H1 (cell line): ENCODE results near the gene HNF1A. TPM values are rescaled to one million over a fixed set of nuclear protein-coding genes. Genes with fewer than 3 reads are reported as not detected.

Experiments used
- CTCF ChIA-PET: fragments of 300-600 bp; sonication (Branson Sonifier 250); formaldehyde crosslinking; loops from one replicate; lab custom pipeline; 2021; ENCODE audit not compliant: partially characterized antibody; lab: Charles Lee
- POLR2A ChIA-PET: fragments of 300-600 bp; sonication (Branson Sonifier 250); formaldehyde crosslinking; loops from one replicate; lab custom pipeline; 2021; ENCODE audit warnings: inconsistent platforms; ENCODE audit not compliant: partially characterized antibody; lab: Charles Lee
- DNase-seq, 2 experiments: peaks; one replicate each; pipeline versions ENCODE4 v3.0.0 to v3.0.0-alpha.2; 2010 to 2022; ENCODE audit warnings: low spot score in 2 of 2, low read depth in 1 of 2, mixed read lengths in 1 of 2
- FAIRE-seq: peaks from 2 replicates; lab custom pipeline; 2011; peaks lifted over from hg19 to GRCh38; lab: Jason Lieb, UNC
- H2AFZ ChIP-seq: 2 replicates; pipeline ENCODE4 v1.8.1; 2012; ENCODE audit warnings: low read length, inconsistent platforms
- H2AK5ac ChIP-seq: 2 replicates; pipeline ENCODE4 v1.6.1; 2013; ENCODE audit warnings: low read depth, low read length
- H2BK120ac ChIP-seq: replicated peaks from 2 replicates; pipeline ENCODE3; 2013; ENCODE audit warnings: low read depth, low read length, inconsistent platforms
- H2BK12ac ChIP-seq: 2 replicates; pipeline ENCODE4 v1.6.1; 2013; ENCODE audit warnings: low read depth, low read length
- H2BK15ac ChIP-seq: 2 replicates; pipeline ENCODE4 v1.6.1; 2013; ENCODE audit warnings: low read length
- H2BK20ac ChIP-seq: 2 replicates; pipeline ENCODE4 v1.6.1; 2013; ENCODE audit warnings: low read length
- H2BK5ac ChIP-seq: 2 replicates; pipeline ENCODE4 v1.6.1; 2013; ENCODE audit warnings: low read depth, low read length
- H3K14ac ChIP-seq: 2 replicates; pipeline ENCODE4 v1.6.1; 2013; ENCODE audit warnings: inconsistent platforms; ENCODE audit not compliant: insufficient read length
- H3K18ac ChIP-seq: 2 replicates; pipeline ENCODE4 v1.6.1; 2013; ENCODE audit warnings: low read length; ENCODE audit errors: extremely low read depth
- H3K23ac ChIP-seq: 2 replicates; pipeline ENCODE4 v1.6.1; 2013; ENCODE audit warnings: inconsistent platforms; ENCODE audit not compliant: insufficient read length
- H3K23me2 ChIP-seq: 2 replicates; pipeline ENCODE4 v1.6.1; 2013; ENCODE audit warnings: low read depth, low read length
- H3K27ac ChIP-seq: 2 replicates; pipeline ENCODE4 v1.6.1; 2011; ENCODE audit warnings: low read depth, low read length, inconsistent platforms
- H3K27me3 ChIP-seq, 4 experiments: replicated peaks in 1 of 4; 1 replicate in 1 of 4; 2 replicates in 3 of 4; pipeline versions ENCODE4 v1.6.1 to v1.8.1; 2011 to 2013; ENCODE audit warnings: low read length in 3 of 4, mild to moderate bottlenecking in 3 of 4, inconsistent platforms in 2 of 4, mixed read lengths in 2 of 4, moderate library complexity in 1 of 4; ENCODE audit not compliant: control insufficient read depth in 3 of 4, insufficient read depth in 3 of 4; ENCODE audit errors: extremely low read depth in 1 of 4
- H3K36me3 ChIP-seq, 4 experiments: 2 replicates each; pipeline versions ENCODE4 v1.6.1 to v1.8.1; 2011 to 2013; ENCODE audit warnings: mild to moderate bottlenecking in 4 of 4, low read length in 3 of 4, moderate library complexity in 2 of 4, control low read depth in 1 of 4, inconsistent platforms in 1 of 4; ENCODE audit not compliant: insufficient read depth in 4 of 4, control insufficient read depth in 2 of 4
- H3K4ac ChIP-seq: replicated peaks from 2 replicates; pipeline ENCODE3; 2013; ENCODE audit warnings: low read length, low read depth, mixed read lengths, inconsistent platforms; ENCODE audit not compliant: insufficient read length
- H3K4me1 ChIP-seq, 4 experiments: replicated peaks in 1 of 4; 1 replicate in 1 of 4; 2 replicates in 3 of 4; pipeline versions ENCODE4 v1.6.1 to v1.8.1; 2011 to 2013; ENCODE audit warnings: low read length in 3 of 4, inconsistent platforms in 2 of 4, mixed read lengths in 1 of 4; ENCODE audit not compliant: insufficient read depth in 4 of 4, control insufficient read depth in 3 of 4
- H3K4me2 ChIP-seq, 2 experiments: 2 replicates each; pipeline versions ENCODE4 v1.6.1 to v1.8.1; 2011 to 2013; ENCODE audit warnings: low read depth in 2 of 2, low read length in 2 of 2, control low read depth in 1 of 2, inconsistent platforms in 1 of 2, mild to moderate bottlenecking in 1 of 2; ENCODE audit not compliant: insufficient read depth in 1 of 2
- H3K4me3 ChIP-seq, 4 experiments: fragments of 200-600, 300-600 bp in 1 of 4; sonication (generic), shearing (Covaris generic), sonication (Bioruptor Twin) in 1 of 4; 2 replicates each; pipeline versions ENCODE4 v1.5.1 to v1.8.1; 2011 to 2016; ENCODE audit warnings: low read length in 4 of 4, low read depth in 3 of 4, control low read depth in 2 of 4, inconsistent platforms in 2 of 4, mild to moderate bottlenecking in 2 of 4, mixed read lengths in 1 of 4, moderate library complexity in 1 of 4; ENCODE audit not compliant: insufficient read depth in 2 of 4; ENCODE audit errors: extremely low read depth in 1 of 4
- H3K56ac ChIP-seq: replicated peaks from 2 replicates; pipeline ENCODE3; 2013; ENCODE audit warnings: low read depth, mild to moderate bottlenecking, mixed read lengths, low read length, inconsistent platforms; ENCODE audit not compliant: insufficient read length
- H3K79me1 ChIP-seq: 2 replicates; pipeline ENCODE4 v1.6.1; 2013; ENCODE audit warnings: low read depth, low read length, control low read depth
- H3K79me2 ChIP-seq, 2 experiments: 2 replicates each; pipeline versions ENCODE4 v1.6.1 to v1.8.1; 2012 to 2013; ENCODE audit warnings: low read length in 2 of 2, mild to moderate bottlenecking in 2 of 2, inconsistent platforms in 1 of 2; ENCODE audit not compliant: insufficient read depth in 2 of 2, control insufficient read depth in 1 of 2
- H3K9ac ChIP-seq, 4 experiments: replicated peaks in 1 of 4; 1 replicate in 1 of 4; 2 replicates in 3 of 4; pipeline versions ENCODE4 v1.6.1 to v1.8.1; 2011 to 2013; ENCODE audit warnings: low read depth in 3 of 4, low read length in 3 of 4, control low read depth in 2 of 4, mild to moderate bottlenecking in 2 of 4, moderate library complexity in 2 of 4, inconsistent platforms in 1 of 4; ENCODE audit errors: extremely low read depth in 1 of 4
- H3K9me3 ChIP-seq, 2 experiments: 2 replicates each; pipeline versions ENCODE4 v1.6.1 to v1.8.1; 2012 to 2013; ENCODE audit warnings: mild to moderate bottlenecking in 2 of 2, moderate library complexity in 2 of 2, control low read depth in 1 of 2, inconsistent platforms in 1 of 2, low read depth in 1 of 2, low read length in 1 of 2, mixed read lengths in 1 of 2; ENCODE audit not compliant: insufficient read depth in 2 of 2
- H4K20me1 ChIP-seq, 2 experiments: replicated peaks in 1 of 2; 2 replicates each; pipeline versions ENCODE3 to v1.8.1; 2011 to 2013; ENCODE audit warnings: inconsistent platforms in 2 of 2, low read length in 2 of 2, mild to moderate bottlenecking in 1 of 2; ENCODE audit not compliant: insufficient read depth in 2 of 2, control insufficient read depth in 1 of 2
- H4K5ac ChIP-seq: 2 replicates; pipeline ENCODE4 v1.6.1; 2013; ENCODE audit warnings: low read length, low read depth, mixed read lengths, inconsistent platforms; ENCODE audit not compliant: insufficient read length
- H4K8ac ChIP-seq: 2 replicates; pipeline ENCODE4 v1.8.0; 2013; ENCODE audit warnings: mild to moderate bottlenecking, moderate library complexity, low read length, inconsistent platforms; ENCODE audit not compliant: insufficient read depth; ENCODE audit errors: extremely low read depth
- H4K91ac ChIP-seq: replicated peaks from 2 replicates; pipeline ENCODE3; 2013; ENCODE audit warnings: low read length, mixed read lengths, inconsistent platforms; ENCODE audit not compliant: insufficient read length
- CBX5 ChIP-seq: fragments of 300-800, 300-1000 bp; sonication (generic); IDR thresholded peaks from 2 replicates; pipeline ENCODE4 v1.7.1; 2016; ENCODE audit warnings: antibody characterized with exemption, low read length, low read depth
- FOSL1 ChIP-seq: IDR thresholded peaks from 2 replicates; pipeline ENCODE4 v1.6.1; 2011; ENCODE audit warnings: mild to moderate bottlenecking, low read depth, low read length, moderate library complexity; ENCODE audit not compliant: insufficient read depth
- POLR2AphosphoS5 ChIP-seq: IDR thresholded peaks from 2 replicates; pipeline ENCODE4 v1.6.1; 2011; ENCODE audit warnings: low read depth, low read length
- TAF7 ChIP-seq: optimal IDR thresholded peaks from 2 replicates; pipeline ENCODE3; 2011; ENCODE audit warnings: low read depth, mild to moderate bottlenecking, inconsistent platforms, low read length, moderate library complexity, borderline replicate concordance
- TCF12 ChIP-seq: IDR thresholded peaks from 2 replicates; pipeline ENCODE4 v1.6.1; 2011; ENCODE audit warnings: low read depth, mild to moderate bottlenecking, low read length
- WGBS, 2 experiments: shearing (Covaris generic) in 1 of 2; methylation state at CpG; one replicate each; pipeline versions ENCODE4 v1.1.6 to v1.1.7; 2013 to 2015; ENCODE audit warnings: low lambda C conversion rate in 2 of 2, mixed read lengths in 2 of 2, inconsistent platforms in 1 of 2, low coverage in 1 of 2, missing lambda C conversion rate in 1 of 2; ENCODE audit not compliant: insufficient replicate concordance in 2 of 2, insufficient coverage in 1 of 2, insufficient read length in 1 of 2; ENCODE audit errors: extremely low coverage in 1 of 2, missing lambda C conversion rate in 1 of 2; 5-methylcytosine and 5-hydroxymethylcytosine counted together
- polyA plus RNA-seq, 7 experiments: library from polyadenylated mRNA; depleted of rRNA in 3 of 7; stranded (reverse) in 5 of 7; unstranded in 2 of 7; fragments of >200 nt in 5 of 7; fragments of 200-250 nt in 2 of 7; gene quantifications; 1 replicate in 5 of 7; 2 replicates in 1 of 7; 4 replicates in 1 of 7; pipeline versions ENCODE4 v1.2.1 to v1.2.3, GENCODE V29; 2011 to 2013; ENCODE audit warnings: missing spikeins in 2 of 7, mixed read lengths in 2 of 7
- total RNA-seq: library from RNA; stranded (reverse); fragmentation: NEBNext Ultra II Directional; extraction: Animal tissue kit (Norgen Biotek cat#: 25700); gene quantifications from 2 replicates; pipeline ENCODE4 v1.2.1, GENCODE V29; 2021

Gene HNF1A
- total and polyA plus RNA-seq, 2 of the 8 experiments (the other 6 are each of a cell fraction or from before 2014, with no cell fraction given), result not detected

DNA sequence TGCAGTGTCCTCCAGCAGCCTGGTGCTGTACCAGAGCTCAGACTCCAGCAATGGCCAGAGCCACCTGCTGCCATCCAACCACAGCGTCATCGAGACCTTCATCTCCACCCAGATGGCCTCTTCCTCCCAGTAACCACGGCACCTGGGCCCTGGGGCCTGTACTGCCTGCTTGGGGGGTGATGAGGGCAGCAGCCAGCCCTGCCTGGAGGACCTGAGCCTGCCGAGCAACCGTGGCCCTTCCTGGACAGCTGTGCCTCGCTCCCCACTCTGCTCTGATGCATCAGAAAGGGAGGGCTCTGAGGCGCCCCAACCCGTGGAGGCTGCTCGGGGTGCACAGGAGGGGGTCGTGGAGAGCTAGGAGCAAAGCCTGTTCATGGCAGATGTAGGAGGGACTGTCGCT is 22.7 kb downstream of the HNF1A start:
- peaks cover 2 to 6% (median 3%) of the 10 kb centered on the region in 4 experiments; a peak in 6 of 7 replicates for H3K4me1 ChIP-seq
- no peak overlapping the region for H3K4ac ChIP-seq
- POLR2A ChIA-PET, result interaction anchor here (1.0 to 1.4 kb wide), 2 partner anchors 15 to 17 kb away, joined by 4 read pairs; partner anchors contain the start of gene C12orf43
- no peak overlapping the region for H2BK20ac ChIP-seq
- DNase-seq (no peak), FAIRE-seq (no peak)
- H2AFZ ChIP-seq, result no peak overlapping the region
- WGBS, 2 experiments, result 79% methylated on average over 9 of the region's 11 CpGs; no CpG with 5 or more reads in 1 of the 2 experiments
- no peak overlapping the region for H3K4me2 ChIP-seq
- no peak overlapping the region for H3K27ac ChIP-seq
- H3K9me3 ChIP-seq, result no peaks in the 10 kb centered on the region
- H3K9ac ChIP-seq, result no peak overlapping the region
- H4K91ac ChIP-seq, result no peak overlapping the region
- no peak overlapping the region for H4K8ac ChIP-seq
- no peaks in the 10 kb centered on the region for H3K27me3 ChIP-seq
- no peak overlapping the region for H3K56ac ChIP-seq
- H3K79me2 ChIP-seq, result no peaks in the 10 kb centered on the region
- H3K79me1 ChIP-seq, result no peaks in the 10 kb centered on the region
- CTCF ChIA-PET, result interaction anchor here (0.6 to 2.7 kb wide), 12 partner anchors 8 to 418 kb away, joined by 3 to 9 read pairs (median 4); partner anchors contain the start of gene HNF1A
- peaks cover 0 to 3% of the 10 kb centered on the region in 2 experiments for H4K20me1 ChIP-seq
- H3K23ac ChIP-seq, result no peak overlapping the region
- no peak overlapping the region for H2AK5ac ChIP-seq
- H2BK15ac ChIP-seq, result no peak overlapping the region
- no peak overlapping the region for H3K4me3 ChIP-seq
- peaks cover 11 to 22% (median 14%) of the 10 kb centered on the region in 4 experiments for H3K36me3 ChIP-seq
- no peak overlapping the region for H3K14ac ChIP-seq
- H2BK120ac ChIP-seq, result no peak overlapping the region
- H2BK5ac ChIP-seq, result no peak overlapping the region; the same call in 1 of the 2 replicates
- peaks cover 2% of the 10 kb centered on the region; the same call in 1 of the 2 replicates for H3K23me2 ChIP-seq
- H3K18ac ChIP-seq, result no peak overlapping the region
- H4K5ac ChIP-seq, result no peak overlapping the region
- H2BK12ac ChIP-seq, result no peak overlapping the region
- TF ChIP-seq FOSL1 (no peak), CBX5 (no peak), POLR2AphosphoS5 (no peak), TCF12 (no peak), TAF7 (no peak)
